B cell (primary cell): ENCODE data around the gene XPO6. TPM values are rescaled to one million over a fixed set of nuclear protein-coding genes. Genes with fewer than 3 reads are reported as not detected.

Source experiments
- ATAC-seq: fragments of 200-7000 bp; cut with Tn5 transposase; one replicate; pipeline ENCODE4 v1.10.0; 2021; ENCODE audit warnings: low read depth, mild to moderate bottlenecking, moderate number of reproducible peaks, moderate library complexity
- CTCF ChIA-PET: fragments of 350-600 bp; sonication (Branson Sonifier 250); formaldehyde crosslinking; loops from one replicate; lab custom pipeline; 2021; ENCODE audit warnings: antibody characterized with exemption, inconsistent platforms; lab: Charles Lee
- POLR2A ChIA-PET: fragments of 350-600 bp; sonication (Branson Sonifier 250); formaldehyde crosslinking; loops from one replicate; lab custom pipeline; 2021; ENCODE audit warnings: antibody characterized with exemption; lab: Charles Lee
- DNase-seq: peaks from one replicate; pipeline ENCODE4 v3.0.0; 2013
- H2AFZ ChIP-seq: 2 replicates; pipeline ENCODE4 v1.6.1; 2012; ENCODE audit warnings: mild to moderate bottlenecking, low read depth, low read length; ENCODE audit not compliant: insufficient read depth, poor library complexity, severe bottlenecking
- H3K27ac ChIP-seq, 2 donors: 1 replicate in 1 of 2; 2 replicates in 1 of 2; pipeline ENCODE4 v1.5.1; 2012 to 2013; ENCODE audit warnings: low read length in 2 of 2, mild to moderate bottlenecking in 2 of 2, moderate library complexity in 1 of 2
- H3K27me3 ChIP-seq, 4 experiments: fragments of 200-600 bp in 1 of 4; sonication (generic) in 1 of 4; replicated peaks in 1 of 4; 1 replicate in 2 of 4; 2 replicates in 2 of 4; pipeline versions ENCODE4 v1.6.1 to v1.7.0; 2013 to 2016; ENCODE audit warnings: low read length in 3 of 4, mild to moderate bottlenecking in 2 of 4, mixed read lengths in 1 of 4, moderate library complexity in 1 of 4; ENCODE audit not compliant: insufficient read depth in 4 of 4, control insufficient read depth in 3 of 4; ENCODE audit errors: control extremely low read depth in 1 of 4
- H3K36me3 ChIP-seq, 2 experiments: replicated peaks in 1 of 2; 1 replicate in 1 of 2; 2 replicates in 1 of 2; pipeline versions ENCODE4 v1.6.1 to v1.7.1; 2013; ENCODE audit warnings: low read length in 1 of 2; ENCODE audit not compliant: insufficient read depth in 2 of 2, control insufficient read depth in 1 of 2; ENCODE audit errors: control extremely low read depth in 1 of 2, extremely low read depth in 1 of 2
- H3K4me1 ChIP-seq, 2 donors: fragments of 200-600 bp in 1 of 2; sonication (generic) in 1 of 2; 1 replicate in 1 of 2; 2 replicates in 1 of 2; pipeline versions ENCODE4 v1.5.1 to v1.6.1; 2013 to 2017; ENCODE audit warnings: low read length in 2 of 2; ENCODE audit not compliant: control insufficient read depth in 2 of 2, insufficient read depth in 2 of 2
- H3K4me2 ChIP-seq: replicated peaks from 2 replicates; pipeline ENCODE3; 2012; ENCODE audit warnings: mild to moderate bottlenecking, low read depth, low read length; ENCODE audit not compliant: poor library complexity, severe bottlenecking
- H3K4me3 ChIP-seq, 5 experiments: fragments of 200-600 bp in 1 of 5; sonication (generic) in 1 of 5; 1 replicate in 3 of 5; 2 replicates in 2 of 5; pipeline versions ENCODE4 v1.5.1 to v1.7.0; 2011 to 2016; ENCODE audit warnings: low read length in 4 of 5, mild to moderate bottlenecking in 4 of 5, low read depth in 2 of 5, control low read depth in 1 of 5, moderate library complexity in 1 of 5; ENCODE audit not compliant: insufficient read depth in 1 of 5; ENCODE audit errors: control extremely low read depth in 1 of 5, extremely low read depth in 1 of 5
- H3K79me2 ChIP-seq: fragments of 200-600 bp; sonication (generic); one replicate; pipeline ENCODE4 v1.6.0; 2016; ENCODE audit warnings: low read length; ENCODE audit not compliant: control insufficient read depth, insufficient read depth
- H3K9ac ChIP-seq: fragments of 200-600 bp; sonication (generic); 2 replicates; pipeline ENCODE4 v1.6.1; 2017; ENCODE audit warnings: mild to moderate bottlenecking, low read length, moderate library complexity
- H3K9me3 ChIP-seq, 3 donors: one replicate each; pipeline versions ENCODE4 v1.6.1 to v1.7.1; 2013; ENCODE audit warnings: low read length in 2 of 3; ENCODE audit not compliant: control insufficient read depth in 2 of 3, insufficient read depth in 1 of 3; ENCODE audit errors: control extremely low read depth in 1 of 3
- H4K20me1 ChIP-seq: 2 replicates; pipeline ENCODE4 v1.6.0; 2012; ENCODE audit warnings: mild to moderate bottlenecking, low read length; ENCODE audit not compliant: insufficient read depth, control insufficient read depth, poor library complexity, severe bottlenecking
- H3K27ac Mint-ChIP-seq: one replicate; pipeline ENCODE4 v1.8.0; 2021; ENCODE audit warnings: mixed read lengths
- H3K27me3 Mint-ChIP-seq: one replicate; pipeline ENCODE4 v1.8.0; 2021; ENCODE audit warnings: mixed read lengths
- H3K4me1 Mint-ChIP-seq: one replicate; pipeline ENCODE4 v1.8.0; 2021; ENCODE audit warnings: mixed read lengths
- H3K4me3 Mint-ChIP-seq: one replicate; pipeline ENCODE4 v1.8.0; 2021; ENCODE audit warnings: mixed read lengths
- H3K9me3 Mint-ChIP-seq: one replicate; pipeline ENCODE4 v1.8.0; 2022; ENCODE audit warnings: mixed read lengths; ENCODE audit not compliant: insufficient read depth
- EZH2 ChIP-seq: IDR thresholded peaks from 2 replicates; pipeline ENCODE4 v1.6.1; 2012; ENCODE audit warnings: borderline replicate concordance, low read depth, mild to moderate bottlenecking, moderate library complexity, low read length; ENCODE audit not compliant: insufficient read depth, poor library complexity, severe bottlenecking
- WGBS: methylation state at CpG from one replicate; pipeline ENCODE4 v1.1.5; 2013; ENCODE audit warnings: missing lambda C conversion rate; ENCODE audit not compliant: insufficient coverage; 5-methylcytosine and 5-hydroxymethylcytosine counted together
- intact Hi-C: fragments of 100-400 bp; cut with micrococcal nuclease; formaldehyde crosslinking; loops from one replicate; pipeline ENCODE4 v1.10.0; 2022
- polyA plus RNA-seq: library from polyadenylated mRNA; depleted of rRNA; stranded (reverse); fragments of >200 nt; gene quantifications from 2 replicates; pipeline ENCODE4 v1.2.3, GENCODE V29; 2012
- total RNA-seq, 2 donors: library from RNA; stranded (reverse); fragments of 120-200 nt in 1 of 2; gene quantifications; 1 replicate in 1 of 2; 2 replicates in 1 of 2; pipeline versions ENCODE4 v1.2.3 to v1.2.4, GENCODE V29; 2013 to 2022
- TF ChIP-seq, protein P1 (sequence below): fragments of 200-600 bp; IDR thresholded peaks from one replicate; pipeline ENCODE4 v1.8.0; 2022; ENCODE audit warnings: antibody characterized with exemption, mild to moderate bottlenecking

XPO6 gene
- total and polyA plus RNA-seq, 2 donors (not counting 1 experiment from before 2014, with no cell fraction given), result 259 to 303 TPM

DNA sequence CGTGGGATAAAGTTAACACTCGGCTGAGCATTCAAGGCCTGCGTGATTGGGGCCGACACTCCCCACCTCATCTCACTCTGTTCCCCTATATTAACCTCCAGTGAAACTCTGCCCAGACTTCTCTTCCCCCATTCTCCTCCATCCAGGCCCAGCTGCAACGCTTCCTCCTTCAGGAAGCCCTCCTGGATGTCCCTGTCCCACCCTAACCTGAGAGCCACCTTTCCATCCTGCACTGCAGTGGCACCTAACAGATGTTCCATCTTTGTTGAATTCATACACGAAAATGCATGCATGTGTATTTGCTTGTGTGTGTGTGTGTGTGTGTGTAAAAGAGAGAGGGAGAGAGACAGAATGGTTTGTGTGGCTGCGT lies 48.0 kb upstream of the XPO6 start:
- Histone ChIP-seq H3K9me3 (peaks cover 0 to 2% (median 0%) of the 10 kb centered on the region in 3 donors), H3K4me3 (no peak overlapping the region), H2AFZ (no peak overlapping the region), H3K4me2 (no peak overlapping the region), H3K9ac (no peak overlapping the region), H3K4me1 (no peaks in the 10 kb centered on the region), H3K36me3 (no peaks in the 10 kb centered on the region), H3K27me3 (peaks cover 0 to 16% (median 0%) of the 10 kb centered on the region in 4 experiments), H4K20me1 (no peaks in the 10 kb centered on the region), H3K79me2 (no peaks in the 10 kb centered on the region), H3K27ac (no peak overlapping the region)
- POLR2A ChIA-PET, result no interaction called here
- no peak for DNase-seq
- intact Hi-C loops, result no loop called here
- H3K27ac Mint-ChIP-seq, result no peak overlapping the region
- H3K4me1 Mint-ChIP-seq, result no peaks in the 10 kb centered on the region
- peaks cover 44% of the 10 kb centered on the region for H3K27me3 Mint-ChIP-seq
- CTCF ChIA-PET, result no interaction called here
- TF ChIP-seq EZH2, result no peak
- TF ChIP-seq, protein P1, sequence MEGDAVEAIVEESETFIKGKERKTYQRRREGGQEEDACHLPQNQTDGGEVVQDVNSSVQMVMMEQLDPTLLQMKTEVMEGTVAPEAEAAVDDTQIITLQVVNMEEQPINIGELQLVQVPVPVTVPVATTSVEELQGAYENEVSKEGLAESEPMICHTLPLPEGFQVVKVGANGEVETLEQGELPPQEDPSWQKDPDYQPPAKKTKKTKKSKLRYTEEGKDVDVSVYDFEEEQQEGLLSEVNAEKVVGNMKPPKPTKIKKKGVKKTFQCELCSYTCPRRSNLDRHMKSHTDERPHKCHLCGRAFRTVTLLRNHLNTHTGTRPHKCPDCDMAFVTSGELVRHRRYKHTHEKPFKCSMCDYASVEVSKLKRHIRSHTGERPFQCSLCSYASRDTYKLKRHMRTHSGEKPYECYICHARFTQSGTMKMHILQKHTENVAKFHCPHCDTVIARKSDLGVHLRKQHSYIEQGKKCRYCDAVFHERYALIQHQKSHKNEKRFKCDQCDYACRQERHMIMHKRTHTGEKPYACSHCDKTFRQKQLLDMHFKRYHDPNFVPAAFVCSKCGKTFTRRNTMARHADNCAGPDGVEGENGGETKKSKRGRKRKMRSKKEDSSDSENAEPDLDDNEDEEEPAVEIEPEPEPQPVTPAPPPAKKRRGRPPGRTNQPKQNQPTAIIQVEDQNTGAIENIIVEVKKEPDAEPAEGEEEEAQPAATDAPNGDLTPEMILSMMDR, result no peak
- no peak for ATAC-seq
- no peak overlapping the region for H3K4me3 Mint-ChIP-seq
- WGBS, result 88% methylated on average over 7 of the region's 7 CpGs
- no peaks in the 10 kb centered on the region for H3K9me3 Mint-ChIP-seq

DNA sequence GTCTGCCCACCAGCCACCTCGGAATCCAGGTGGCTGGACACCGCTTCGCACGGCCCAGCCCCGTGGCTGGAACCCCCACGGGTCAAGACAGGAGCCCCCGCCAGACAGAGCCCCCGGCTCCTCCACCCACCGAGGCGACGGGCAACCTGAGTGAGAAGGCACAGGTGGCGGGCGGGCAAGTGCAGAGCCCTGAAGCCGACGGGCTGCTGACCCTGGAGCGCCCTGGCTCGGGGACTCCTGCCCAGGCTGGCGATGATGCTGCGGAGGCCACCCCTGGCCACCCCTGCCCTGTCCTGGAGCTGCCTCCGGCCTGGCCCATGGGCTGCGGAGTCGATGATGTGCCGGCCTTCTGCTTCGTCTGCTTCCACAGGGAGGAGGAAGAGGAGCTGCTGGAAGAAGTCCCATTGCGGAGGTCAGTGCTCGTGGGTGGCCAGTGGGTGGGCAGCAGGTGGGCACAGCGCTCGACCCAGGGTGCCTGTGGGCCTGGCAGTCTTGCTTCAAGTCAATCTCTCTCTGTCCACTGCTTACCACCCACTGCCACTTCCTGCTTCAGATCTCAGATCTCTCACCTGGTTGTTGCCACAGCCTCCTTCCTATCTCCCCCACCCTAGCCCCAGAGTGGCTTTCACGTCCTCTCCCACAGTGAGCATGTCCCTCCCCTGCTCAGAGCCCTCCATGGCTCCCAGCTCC lies 47.5 kb upstream of the XPO6 start:
- H3K4me1 Mint-ChIP-seq, result no peaks in the 10 kb centered on the region
- H3K4me3 Mint-ChIP-seq, result no peak overlapping the region
- H2AFZ ChIP-seq, result no peak overlapping the region
- peaks cover 0 to 2% (median 0%) of the 10 kb centered on the region in 3 donors for H3K9me3 ChIP-seq
- no peaks in the 10 kb centered on the region for H3K79me2 ChIP-seq
- no peak for ATAC-seq
- peaks cover 40% of the 10 kb centered on the region for H3K27me3 Mint-ChIP-seq
- no peak for DNase-seq
- no peaks in the 10 kb centered on the region for H3K36me3 ChIP-seq
- H3K27ac ChIP-seq, result no peak overlapping the region
- H3K9ac ChIP-seq, result no peak overlapping the region
- ChIA-PET POLR2A (no interaction called here), CTCF (no interaction called here)
- intact Hi-C loops, result no loop called here
- H3K27ac Mint-ChIP-seq, result no peak overlapping the region
- H3K4me1 ChIP-seq, result no peaks in the 10 kb centered on the region
- 78% methylated on average over 28 of the region's 29 CpGs for WGBS
- no peaks in the 10 kb centered on the region for H3K9me3 Mint-ChIP-seq
- no peak for TF ChIP-seq EZH2
- TF ChIP-seq, protein P1, result no peak
- no peak overlapping the region for H3K4me2 ChIP-seq
- no peaks in the 10 kb centered on the region for H4K20me1 ChIP-seq
- H3K4me3 ChIP-seq, result no peak overlapping the region
- H3K27me3 ChIP-seq, result peaks cover 0 to 13% (median 0%) of the 10 kb centered on the region in 4 experiments
